Putamen (tissue), 1 donor: Measurements from ENCODE around the gene P4HTM.
A peak's percentile ranks its signal among the peaks of the same experiment; 100 is the strongest.
"Not testable (repeated sequence)": the region's sequence is repeated elsewhere in the genome, so short reads cannot be mapped to it uniquely, and the experiment has no call there.

Experiments
- DNase-seq: peaks from one replicate; pipeline ENCODE4 v3.0.0-alpha.2; 2016; ENCODE audit warnings: low spot score

The P4HTM gene

GRCh38 chr3:49007771-49008528 is 17.9 kb downstream of the P4HTM start:
- DNase-seq: peak; percentile 79

GRCh38 chr3:49008627-49009026 is 18.6 kb downstream of the P4HTM start:
- DNase-seq: not testable (repeated sequence)

GRCh38 chr3:49009396-49009795 is 19.4 kb downstream of the P4HTM start:
- no peak for DNase-seq

GRCh38 chr3:49012441-49013017 is 22.5 kb downstream of the P4HTM start:
- no peak for DNase-seq

- DNase-seq: no peak
Observed at GRCh38 chr3:49013113-49013737, 23.2 kb downstream of the P4HTM start.

GRCh38 chr3:49013738-49014660 is 24.0 kb downstream of the P4HTM start:
- no peak for DNase-seq

- DNase-seq: no peak
Observed at GRCh38 chr3:49015072-49015471, 25.0 kb downstream of the P4HTM start.

- DNase-seq: no peak
Observed at GRCh38 chr3:49015765-49016164, 25.7 kb downstream of the P4HTM start.

- DNase-seq: no peak
Observed at GRCh38 chr3:49016414-49017228, 26.6 kb downstream of the P4HTM start.

GRCh38 chr3:49017229-49017970 is 27.4 kb downstream of the P4HTM start:
- DNase-seq: no peak

- DNase-seq: peak; percentile 68
Observed at GRCh38 chr3:49017971-49018706, 28.1 kb downstream of the P4HTM start, which contains the start of gene DALRD3. DALRD3 (minus strand) TSS chr3:49018580; CDS start chr3:49018564, 16 bp downstream.

- DNase-seq: no peak
Observed at GRCh38 chr3:49018707-49019006, 28.6 kb downstream of the P4HTM start.

GRCh38 chr3:49019941-49020329 is 29.9 kb downstream of the P4HTM start:
- no peak for DNase-seq

- no peak for DNase-seq
Observed at GRCh38 chr3:49020330-49021212, 30.5 kb downstream of the P4HTM start.

GRCh38 chr3:49021213-49021812 is 31.3 kb downstream of the P4HTM start:
- DNase-seq: peak; percentile 97

- DNase-seq: peak; percentile 90
Observed at GRCh38 chr3:49021813-49022687, 32.0 kb downstream of the P4HTM start, which contains the start of gene NDUFAF3. NDUFAF3 (plus strand) TSS chr3:49022121; CDS start chr3:49022145, 24 bp downstream.

GRCh38 chr3:49022688-49023171 is 32.7 kb downstream of the P4HTM start:
- DNase-seq: no peak
